Measurements from ENCODE around the gene SPRED1. TPM values are rescaled to one million over a fixed set of nuclear protein-coding genes. Genes with fewer than 3 reads are reported as not detected.

SPRED1 gene
- total RNA-seq, 1 donor from 2014 or later = 25.6 TPM

- H3K27ac Mint-ChIP-seq = no peak overlapping the region
- DNase-seq (ENCODE audit: extremely low spot score, unreplicated experiment) = no peak
- peaks cover 37% of the 10 kb centered on the region for H3K4me1 Mint-ChIP-seq (ENCODE audit: unreplicated experiment)
- no peaks in the 10 kb centered on the region for H3K27me3 Mint-ChIP-seq
- no peak for TF ChIP-seq CTCF (conservative IDR thresholded peaks at IDR 0.05)
- no peaks in the 10 kb centered on the region for H3K9me3 Mint-ChIP-seq
- H3K36me3 Mint-ChIP-seq = no peaks in the 10 kb centered on the region
- no peak overlapping the region for H3K4me3 Mint-ChIP-seq
Measured at GRCh38 chr15:38217191-38217595, 35.4 kb upstream of the SPRED1 start.

DNA sequence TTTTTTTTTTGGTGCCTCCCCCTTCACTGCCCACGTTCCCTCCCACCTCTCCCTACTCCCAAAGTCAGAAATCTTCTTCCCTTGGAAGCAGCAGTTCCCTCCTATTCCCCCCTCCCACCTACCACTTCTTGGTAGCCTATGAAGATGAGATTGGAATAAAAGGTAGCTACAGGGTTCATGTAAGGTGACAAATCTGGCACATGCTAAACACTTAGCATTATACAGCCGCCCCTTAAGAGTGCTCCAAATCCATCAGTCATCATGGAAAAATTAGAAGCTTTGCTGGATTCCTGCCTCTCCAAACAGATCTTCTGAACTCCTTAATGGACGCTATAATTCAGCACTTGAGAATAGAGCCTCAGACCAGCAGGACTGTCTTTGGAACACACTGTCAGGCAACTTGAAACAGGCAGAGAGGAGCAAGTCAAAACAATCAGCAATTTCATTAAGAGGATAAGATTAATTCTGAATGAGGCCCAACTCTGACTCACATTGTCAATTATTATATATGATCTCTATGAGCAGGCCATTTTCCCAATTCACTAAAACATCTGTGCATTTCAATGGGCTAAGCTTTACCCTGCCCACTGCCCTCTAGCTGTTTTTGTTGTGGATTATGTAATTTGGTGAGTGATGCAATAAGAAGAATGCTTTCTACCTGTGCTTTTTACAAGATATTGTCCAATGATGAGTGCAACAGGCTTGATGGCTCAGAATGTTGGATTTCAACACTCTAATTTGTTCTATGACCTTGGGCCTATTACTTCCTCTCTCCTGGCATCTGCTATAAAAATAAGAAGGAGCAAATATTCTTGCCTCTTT lies 34.6 kb upstream of the SPRED1 start:
- H3K9me3 Mint-ChIP-seq = no peaks in the 10 kb centered on the region
- no peaks in the 10 kb centered on the region for H3K36me3 Mint-ChIP-seq
- no peak overlapping the region for H3K4me3 Mint-ChIP-seq
- H3K27ac Mint-ChIP-seq = peak overlapping the region; percentile 17
- DNase-seq (ENCODE audit: extremely low spot score, unreplicated experiment) = no peak
- no peak for TF ChIP-seq CTCF (conservative IDR thresholded peaks at IDR 0.05)
- H3K27me3 Mint-ChIP-seq = no peaks in the 10 kb centered on the region
- H3K4me1 Mint-ChIP-seq (ENCODE audit: unreplicated experiment) = peaks cover 31% of the 10 kb centered on the region

GRCh38 chr15:38220606-38221273 lies 31.9 kb upstream of the SPRED1 start:
- no peak for DNase-seq (ENCODE audit: extremely low spot score, unreplicated experiment)
- H3K4me3 Mint-ChIP-seq = no peak overlapping the region
- no peak overlapping the region for H3K27ac Mint-ChIP-seq

GRCh38 chr15:38224486-38224885 lies 28.1 kb upstream of the SPRED1 start:
- no peak overlapping the region for H3K4me3 Mint-ChIP-seq
- no peak overlapping the region for H3K27ac Mint-ChIP-seq
- no peaks in the 10 kb centered on the region for H3K9me3 Mint-ChIP-seq
- H3K36me3 Mint-ChIP-seq = no peaks in the 10 kb centered on the region
- peaks cover 18% of the 10 kb centered on the region for H3K4me1 Mint-ChIP-seq (ENCODE audit: unreplicated experiment)
- no peak for TF ChIP-seq CTCF (conservative IDR thresholded peaks at IDR 0.05)
- no peak for DNase-seq (ENCODE audit: extremely low spot score, unreplicated experiment)
- H3K27me3 Mint-ChIP-seq = no peaks in the 10 kb centered on the region

More at GRCh38 chr15:38220606-38221273, 31.9 kb upstream of the SPRED1 start:
- H3K27me3 Mint-ChIP-seq = no peaks in the 10 kb centered on the region
- TF ChIP-seq CTCF (conservative IDR thresholded peaks at IDR 0.05) = no peak
- no peaks in the 10 kb centered on the region for H3K36me3 Mint-ChIP-seq
- peaks cover 32% of the 10 kb centered on the region for H3K4me1 Mint-ChIP-seq (ENCODE audit: unreplicated experiment)
- H3K9me3 Mint-ChIP-seq = no peaks in the 10 kb centered on the region

- no peaks in the 10 kb centered on the region for H3K27me3 Mint-ChIP-seq
- H3K4me3 Mint-ChIP-seq = no peak overlapping the region
- no peak for TF ChIP-seq CTCF (conservative IDR thresholded peaks at IDR 0.05)
- H3K27ac Mint-ChIP-seq = no peak overlapping the region
- H3K36me3 Mint-ChIP-seq = no peaks in the 10 kb centered on the region
- no peak for DNase-seq (ENCODE audit: extremely low spot score, unreplicated experiment)
- H3K9me3 Mint-ChIP-seq = no peaks in the 10 kb centered on the region
- H3K4me1 Mint-ChIP-seq (ENCODE audit: unreplicated experiment) = peaks cover 22% of the 10 kb centered on the region
Measured at GRCh38 chr15:38225381-38225780, 27.3 kb upstream of the SPRED1 start.

Data from type B pancreatic cell (in vitro differentiated cells).